ENCODE results near the gene KLHDC7A. TPM values are rescaled to one million over a fixed set of nuclear protein-coding genes. Genes with fewer than 3 reads are reported as not detected.

Gene KLHDC7A
- total RNA-seq, 1 experiment from 2014 or later, result not detected

DNA sequence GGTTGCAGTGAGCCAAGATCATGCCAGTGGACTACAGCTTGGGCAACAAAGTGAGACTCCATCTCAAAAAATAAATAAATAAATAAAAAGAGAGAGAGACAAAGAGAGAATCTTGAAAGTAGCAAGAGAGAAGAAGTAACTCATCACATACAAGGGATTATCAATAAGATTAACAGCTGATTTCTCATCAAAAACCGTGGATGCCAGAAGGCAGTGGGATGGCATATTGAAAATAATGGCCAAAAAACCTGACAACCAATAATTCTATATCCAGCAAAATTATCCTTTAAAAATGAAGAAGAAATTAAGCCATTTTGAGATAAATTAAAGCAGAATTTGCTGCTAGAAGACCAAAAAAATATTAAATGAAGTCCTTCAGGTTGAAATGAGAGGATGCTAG is 35.7 kb downstream of the KLHDC7A start:
- no peaks in the 10 kb centered on the region for H3K4me1 ChIP-seq (ENCODE audit: insufficient read depth, low read length)
- no peaks in the 10 kb centered on the region for H3K36me3 ChIP-seq (ENCODE audit: low read depth, low read length)
- no peak overlapping the region for H3K9ac ChIP-seq (ENCODE audit: low read length)
- no peaks in the 10 kb centered on the region for H3F3A ChIP-seq (ENCODE audit: low read length, unreplicated experiment)
- H4K20me1 ChIP-seq (ENCODE audit: low read length), result no peaks in the 10 kb centered on the region
- DNase-seq (no peak), ATAC-seq (no peak)
- no peaks in the 10 kb centered on the region for H3K79me2 ChIP-seq (ENCODE audit: low read length)
- POLR2A ChIA-PET (ENCODE audit: unreplicated experiment), result no interaction called here
- intact Hi-C loops (cut with micrococcal nuclease), result no loop called here
- TF ChIP-seq EZH2phosphoT487 (IDR thresholded peaks at IDR 0.05; ENCODE audit: borderline replicate concordance, low read length) (no peak), EZH2 (IDR thresholded peaks at IDR 0.05; ENCODE audit: low read length, unreplicated experiment) (no peak)
- TF ChIP-seq, protein P1, sequence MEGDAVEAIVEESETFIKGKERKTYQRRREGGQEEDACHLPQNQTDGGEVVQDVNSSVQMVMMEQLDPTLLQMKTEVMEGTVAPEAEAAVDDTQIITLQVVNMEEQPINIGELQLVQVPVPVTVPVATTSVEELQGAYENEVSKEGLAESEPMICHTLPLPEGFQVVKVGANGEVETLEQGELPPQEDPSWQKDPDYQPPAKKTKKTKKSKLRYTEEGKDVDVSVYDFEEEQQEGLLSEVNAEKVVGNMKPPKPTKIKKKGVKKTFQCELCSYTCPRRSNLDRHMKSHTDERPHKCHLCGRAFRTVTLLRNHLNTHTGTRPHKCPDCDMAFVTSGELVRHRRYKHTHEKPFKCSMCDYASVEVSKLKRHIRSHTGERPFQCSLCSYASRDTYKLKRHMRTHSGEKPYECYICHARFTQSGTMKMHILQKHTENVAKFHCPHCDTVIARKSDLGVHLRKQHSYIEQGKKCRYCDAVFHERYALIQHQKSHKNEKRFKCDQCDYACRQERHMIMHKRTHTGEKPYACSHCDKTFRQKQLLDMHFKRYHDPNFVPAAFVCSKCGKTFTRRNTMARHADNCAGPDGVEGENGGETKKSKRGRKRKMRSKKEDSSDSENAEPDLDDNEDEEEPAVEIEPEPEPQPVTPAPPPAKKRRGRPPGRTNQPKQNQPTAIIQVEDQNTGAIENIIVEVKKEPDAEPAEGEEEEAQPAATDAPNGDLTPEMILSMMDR (conservative IDR thresholded peaks at IDR 0.05; ENCODE audit: low read depth, low read length), result no peak
- peaks cover 22% of the 10 kb centered on the region for H3K27me3 ChIP-seq (ENCODE audit: low read length)
- no TSS peak for BruUV-seq (replicated peaks)
- no peak overlapping the region for H2AFZ ChIP-seq (ENCODE audit: low read length)
- peaks cover 8% of the 10 kb centered on the region; the same call in 1 of the 2 replicates for H3K9me3 ChIP-seq (ENCODE audit: low read length)
- H3K4me2 ChIP-seq (ENCODE audit: low read length), result no peak overlapping the region
- no peak overlapping the region for H3K4me3 ChIP-seq (ENCODE audit: low read length)
- no peaks in the 10 kb centered on the region for H3K9me2 ChIP-seq (replicated peaks; ENCODE audit: low read length)
- CTCF ChIA-PET, result no interaction called here
- no peak overlapping the region for H3K27ac ChIP-seq (ENCODE audit: low read length)

DNA sequence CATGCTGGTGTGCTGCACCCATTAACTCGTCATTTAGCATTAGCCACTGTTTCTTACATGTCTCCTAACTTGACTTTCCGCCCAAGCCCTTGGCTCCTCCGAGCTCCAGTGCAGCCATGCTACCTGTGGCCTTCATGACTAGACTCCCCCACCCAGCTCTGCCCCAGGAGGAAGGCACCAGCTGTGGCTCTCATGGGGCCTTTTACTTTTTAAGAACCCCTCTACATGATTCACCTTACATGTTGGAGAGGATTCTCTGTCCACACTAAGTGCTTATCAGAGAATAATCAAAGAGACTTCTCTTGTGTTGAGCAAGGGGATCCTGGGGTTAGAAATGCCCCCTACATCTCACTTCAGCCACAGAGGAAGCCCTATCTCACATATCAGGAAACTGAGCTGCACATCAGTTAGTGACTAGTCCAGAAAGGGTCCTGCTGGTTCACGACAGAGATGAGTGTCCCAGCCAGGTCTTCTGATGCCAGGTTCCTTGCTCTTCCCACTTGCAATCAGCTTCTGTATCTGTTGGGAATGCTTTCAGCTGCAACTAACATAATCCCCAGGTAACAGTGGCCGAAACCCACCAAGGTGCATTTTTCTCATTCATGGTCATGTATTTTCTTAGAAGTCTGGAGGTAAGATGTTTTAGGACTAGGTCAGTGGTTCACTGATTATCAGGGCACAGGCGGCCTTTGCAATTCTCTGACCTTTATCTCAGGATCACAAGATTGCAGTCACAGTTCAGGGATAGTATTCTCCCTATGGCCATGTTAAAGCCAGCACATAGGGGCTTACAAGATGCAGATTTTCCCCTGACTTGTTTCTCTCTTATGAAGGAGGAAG is 45.9 kb downstream of the KLHDC7A start:
- no peak for DNase-seq
- no peak overlapping the region for H2AFZ ChIP-seq (ENCODE audit: low read length)
- no peak overlapping the region for H3K9ac ChIP-seq (ENCODE audit: low read length)
- intact Hi-C loops (cut with micrococcal nuclease), result no loop called here
- H3F3A ChIP-seq (ENCODE audit: low read length, unreplicated experiment), result no peaks in the 10 kb centered on the region
- H3K9me2 ChIP-seq (replicated peaks; ENCODE audit: low read length), result no peaks in the 10 kb centered on the region
- ChIA-PET POLR2A (ENCODE audit: unreplicated experiment) (no interaction called here), CTCF (no interaction called here)
- no peak for TF ChIP-seq EZH2 (IDR thresholded peaks at IDR 0.05; ENCODE audit: low read length, unreplicated experiment)
- TF ChIP-seq, protein P1 (conservative IDR thresholded peaks at IDR 0.05; ENCODE audit: low read depth, low read length), result no peak
- no peak for ATAC-seq
- H3K27me3 ChIP-seq (ENCODE audit: low read length), result peaks cover 5% of the 10 kb centered on the region; the same call in 1 of the 2 replicates
- no TSS peak for BruUV-seq (replicated peaks)
- no peaks in the 10 kb centered on the region for H4K20me1 ChIP-seq (ENCODE audit: low read length)
- no peaks in the 10 kb centered on the region for H3K79me2 ChIP-seq (ENCODE audit: low read length)
- no peak overlapping the region for H3K4me3 ChIP-seq (ENCODE audit: low read length)
- H3K4me2 ChIP-seq (ENCODE audit: low read length), result no peak overlapping the region
- H3K36me3 ChIP-seq (ENCODE audit: low read depth, low read length), result no peaks in the 10 kb centered on the region
- no peak overlapping the region for H3K27ac ChIP-seq (ENCODE audit: low read length)
- H3K4me1 ChIP-seq (ENCODE audit: insufficient read depth, low read length), result no peaks in the 10 kb centered on the region
- no peaks in the 10 kb centered on the region for H3K9me3 ChIP-seq (ENCODE audit: low read length)

DNA sequence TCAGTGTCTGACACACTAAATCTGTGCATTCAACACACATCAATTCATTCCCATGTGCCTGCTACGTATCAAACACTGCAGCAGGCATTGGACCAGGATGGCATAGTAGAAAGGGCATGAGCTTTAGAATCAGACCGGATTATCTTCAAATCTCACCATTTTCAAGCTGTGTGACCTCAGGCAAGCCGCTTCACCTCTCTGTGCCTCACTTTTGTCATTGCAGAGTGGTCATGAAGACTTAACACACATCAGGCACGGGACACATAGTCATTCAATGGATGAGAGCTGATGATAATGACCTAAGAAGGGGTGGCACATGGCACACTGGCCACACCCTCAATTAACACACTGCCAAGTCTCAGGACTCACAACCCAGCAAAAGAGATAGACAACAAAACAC is 46.8 kb downstream of the KLHDC7A start:
- H3K79me2 ChIP-seq (ENCODE audit: low read length), result no peaks in the 10 kb centered on the region
- ATAC-seq (no peak), DNase-seq (no peak)
- H3K4me3 ChIP-seq (ENCODE audit: low read length), result no peak overlapping the region
- H3K9me3 ChIP-seq (ENCODE audit: low read length), result no peaks in the 10 kb centered on the region
- no peak overlapping the region for H3K4me2 ChIP-seq (ENCODE audit: low read length)
- ChIA-PET CTCF (no interaction called here), POLR2A (ENCODE audit: unreplicated experiment) (no interaction called here)
- no peaks in the 10 kb centered on the region for H3K4me1 ChIP-seq (ENCODE audit: insufficient read depth, low read length)
- no TSS peak for BruUV-seq (replicated peaks)
- no peaks in the 10 kb centered on the region for H4K20me1 ChIP-seq (ENCODE audit: low read length)
- no peaks in the 10 kb centered on the region for H3K36me3 ChIP-seq (ENCODE audit: low read depth, low read length)
- H3F3A ChIP-seq (ENCODE audit: low read length, unreplicated experiment), result no peaks in the 10 kb centered on the region
- TF ChIP-seq EZH2 (IDR thresholded peaks at IDR 0.05; ENCODE audit: low read length, unreplicated experiment) (no peak), EZH2phosphoT487 (IDR thresholded peaks at IDR 0.05; ENCODE audit: borderline replicate concordance, low read length) (no peak)
- TF ChIP-seq, protein P1 (conservative IDR thresholded peaks at IDR 0.05; ENCODE audit: low read depth, low read length), result no peak
- H3K27ac ChIP-seq (ENCODE audit: low read length), result no peak overlapping the region
- H2AFZ ChIP-seq (ENCODE audit: low read length), result no peak overlapping the region
- intact Hi-C loops (cut with micrococcal nuclease), result no loop called here
- H3K27me3 ChIP-seq (ENCODE audit: low read length), result peaks cover 13% of the 10 kb centered on the region
- H3K9ac ChIP-seq (ENCODE audit: low read length), result no peak overlapping the region
- no peaks in the 10 kb centered on the region for H3K9me2 ChIP-seq (replicated peaks; ENCODE audit: low read length)

Measured in PC-3 (cell line).